ENCODE data around the gene AP1S3.
A peak's percentile ranks its signal among the peaks of the same experiment; 100 is the strongest.

Gene AP1S3

DNA sequence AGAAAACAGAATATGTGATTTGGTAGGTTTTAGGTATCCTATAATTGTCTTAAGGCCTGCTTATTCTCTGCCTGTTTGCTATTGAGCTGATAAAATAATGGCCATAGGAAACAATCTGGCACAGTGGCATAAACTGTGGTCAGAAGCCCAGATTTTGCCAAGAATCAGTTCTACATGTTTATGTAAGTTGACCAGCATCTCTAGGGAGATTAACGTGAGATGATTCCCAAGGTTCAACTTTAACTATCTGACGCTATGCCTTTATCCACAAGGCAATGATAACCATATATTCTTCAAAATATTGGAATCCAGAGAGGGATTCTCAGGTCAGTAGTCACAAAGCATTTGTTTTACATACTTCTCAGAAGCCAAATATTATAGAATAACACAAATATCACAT, 25.6 kb downstream of the AP1S3 start:
- Histone ChIP-seq H3K4ac (ENCODE audit: low read depth in 1 of 2, low read length in 2 of 2) (no peak overlapping the region), H3K79me1 (replicated peaks; ENCODE audit: low read length, poor library complexity, severe bottlenecking) (peaks cover 18% of the 10 kb centered on the region), H3K4me3 (ENCODE audit: insufficient read depth in 1 of 2, low read depth in 1 of 2, low read length in 2 of 2) (no peak overlapping the region), H3K18ac (ENCODE audit: low read depth in 1 of 2, low read length in 2 of 2) (no peak overlapping the region), H2BK15ac (ENCODE audit: low read depth, poor library complexity, severe bottlenecking) (no peak overlapping the region), H3K9ac (ENCODE audit: low read length) (no peak overlapping the region), H2AFZ (ENCODE audit: low read depth, low read length) (no peak overlapping the region), H3K4me1 (ENCODE audit: control insufficient read depth, insufficient read depth, low read depth, low read length) (peaks cover 8% of the 10 kb centered on the region), H4K91ac (ENCODE audit: low read length) (no peak overlapping the region), H3K27ac (ENCODE audit: low read length, poor library complexity, severe bottlenecking) (no peak overlapping the region), H2AK5ac (ENCODE audit: low read length, severe bottlenecking) (no peak overlapping the region), H3K14ac (ENCODE audit: low read length in 2 of 2) (no peak overlapping the region), H3K23ac (ENCODE audit: low read length in 2 of 2) (no peak overlapping the region), H3K9me3 (ENCODE audit: control insufficient read depth, low read length) (no peaks in the 10 kb centered on the region), H3K27me3 (ENCODE audit: control insufficient read depth in 1 of 2, insufficient read depth in 1 of 2, low read length in 2 of 2) (no peaks in the 10 kb centered on the region), H4K8ac (ENCODE audit: low read length) (no peak overlapping the region), H3K4me2 (ENCODE audit: low read length, poor library complexity, severe bottlenecking) (no peak overlapping the region), H3K36me3 (ENCODE audit: control insufficient read depth in 1 of 2, insufficient read depth in 2 of 2, low read depth in 1 of 2, low read length in 2 of 2) (no peaks in the 10 kb centered on the region), H2BK5ac (ENCODE audit: low read depth, low read length, poor library complexity, severe bottlenecking) (no peak overlapping the region), H2BK12ac (ENCODE audit: low read length in 2 of 2) (no peak overlapping the region), H2BK120ac (ENCODE audit: low read depth, low read length) (no peak overlapping the region)
- no peak for DNase-seq
- WGBS, result no CpG with 5 or more reads among the region's 2 CpGs

DNA sequence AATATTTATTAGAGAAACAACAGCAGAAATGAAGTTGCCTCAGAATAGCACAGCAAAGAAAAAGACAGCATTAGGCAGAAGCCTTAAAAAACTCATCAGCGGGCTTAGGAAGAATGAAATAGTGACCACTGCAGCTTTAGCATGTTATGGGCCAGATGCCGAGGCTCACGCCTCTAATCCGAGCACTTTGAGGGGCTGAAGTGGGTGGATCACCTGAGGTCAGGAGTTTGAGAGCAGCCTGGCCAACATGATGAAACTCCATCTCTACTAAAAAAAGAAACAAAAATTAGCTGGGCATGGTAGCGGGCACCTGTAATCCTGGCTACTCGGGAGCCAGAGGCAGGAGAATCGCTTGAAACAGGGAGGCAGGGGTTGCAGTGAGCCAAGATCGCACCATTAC, 32.4 kb downstream of the AP1S3 start:
- peaks cover 22% of the 10 kb centered on the region for H3K79me1 ChIP-seq (replicated peaks; ENCODE audit: low read length, poor library complexity, severe bottlenecking)
- no peak overlapping the region for H3K27ac ChIP-seq (ENCODE audit: low read length, poor library complexity, severe bottlenecking)
- H2BK120ac ChIP-seq (ENCODE audit: low read depth, low read length), result no peak overlapping the region
- H4K91ac ChIP-seq (ENCODE audit: low read length), result no peak overlapping the region
- H2AFZ ChIP-seq (ENCODE audit: low read depth, low read length), result no peak overlapping the region
- no peak overlapping the region for H2BK5ac ChIP-seq (ENCODE audit: low read depth, low read length, poor library complexity, severe bottlenecking)
- no peak overlapping the region for H2AK5ac ChIP-seq (ENCODE audit: low read length, severe bottlenecking)
- no peak overlapping the region for H2BK15ac ChIP-seq (ENCODE audit: low read depth, poor library complexity, severe bottlenecking)
- no peak overlapping the region for H3K4ac ChIP-seq (ENCODE audit: low read depth in 1 of 2, low read length in 2 of 2)
- H3K4me2 ChIP-seq (ENCODE audit: low read length, poor library complexity, severe bottlenecking), result no peak overlapping the region
- H3K4me3 ChIP-seq (ENCODE audit: insufficient read depth in 1 of 2, low read depth in 1 of 2, low read length in 2 of 2), result no peak overlapping the region
- H3K9me3 ChIP-seq (ENCODE audit: control insufficient read depth, low read length), result no peaks in the 10 kb centered on the region
- no peak overlapping the region for H3K9ac ChIP-seq (ENCODE audit: low read length)
- H3K4me1 ChIP-seq (ENCODE audit: control insufficient read depth, insufficient read depth, low read depth, low read length), result peaks cover 2% of the 10 kb centered on the region
- H3K36me3 ChIP-seq (ENCODE audit: control insufficient read depth in 1 of 2, insufficient read depth in 2 of 2, low read depth in 1 of 2, low read length in 2 of 2), result no peaks in the 10 kb centered on the region
- no peaks in the 10 kb centered on the region for H3K27me3 ChIP-seq (ENCODE audit: control insufficient read depth in 1 of 2, insufficient read depth in 1 of 2, low read length in 2 of 2)
- no peak overlapping the region for H4K8ac ChIP-seq (ENCODE audit: low read length)
- H3K14ac ChIP-seq (ENCODE audit: low read length in 2 of 2), result no peak overlapping the region
- H3K18ac ChIP-seq (ENCODE audit: low read depth in 1 of 2, low read length in 2 of 2), result peak overlapping the region in 1 of 2 experiments; percentile 24
- no peak overlapping the region for H3K23ac ChIP-seq (ENCODE audit: low read length in 2 of 2)
- no peak overlapping the region for H2BK12ac ChIP-seq (ENCODE audit: low read length in 2 of 2)
- no peak for DNase-seq
- over 99% methylated on average over 8 of the region's 8 CpGs for WGBS

DNA sequence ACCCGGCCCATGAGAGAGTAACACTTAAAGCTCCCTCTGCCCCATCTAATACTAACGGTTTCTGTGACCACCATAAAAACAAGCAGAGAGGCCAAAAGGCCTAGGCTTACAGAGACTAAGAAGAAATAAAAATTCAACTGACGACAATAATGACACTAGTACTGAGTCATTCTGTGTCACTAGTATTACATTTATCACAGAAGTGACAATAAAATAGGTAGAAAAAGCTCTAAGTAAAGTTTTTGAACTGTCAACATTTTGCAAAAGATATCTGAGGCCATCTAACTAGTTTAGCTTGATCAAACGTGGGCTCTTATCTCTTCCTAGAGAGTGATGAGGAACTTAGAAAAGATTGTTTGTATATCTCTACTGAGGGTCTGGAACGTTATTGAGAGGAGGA, 35.6 kb downstream of the AP1S3 start:
- Histone ChIP-seq H4K91ac (ENCODE audit: low read length) (no peak overlapping the region), H3K27ac (ENCODE audit: low read length, poor library complexity, severe bottlenecking) (no peak overlapping the region), H3K27me3 (ENCODE audit: control insufficient read depth in 1 of 2, insufficient read depth in 1 of 2, low read length in 2 of 2) (no peaks in the 10 kb centered on the region), H3K23ac (ENCODE audit: low read length in 2 of 2) (no peak overlapping the region), H2BK12ac (ENCODE audit: low read length in 2 of 2) (no peak overlapping the region), H2BK120ac (ENCODE audit: low read depth, low read length) (no peak overlapping the region), H3K14ac (ENCODE audit: low read length in 2 of 2) (no peak overlapping the region), H3K18ac (ENCODE audit: low read depth in 1 of 2, low read length in 2 of 2) (no peak overlapping the region), H3K9me3 (ENCODE audit: control insufficient read depth, low read length) (no peaks in the 10 kb centered on the region), H2BK15ac (ENCODE audit: low read depth, poor library complexity, severe bottlenecking) (no peak overlapping the region), H4K8ac (ENCODE audit: low read length) (no peak overlapping the region), H3K79me1 (replicated peaks; ENCODE audit: low read length, poor library complexity, severe bottlenecking) (peaks cover 12% of the 10 kb centered on the region), H3K4me2 (ENCODE audit: low read length, poor library complexity, severe bottlenecking) (no peak overlapping the region), H2BK5ac (ENCODE audit: low read depth, low read length, poor library complexity, severe bottlenecking) (no peak overlapping the region), H3K4ac (ENCODE audit: low read depth in 1 of 2, low read length in 2 of 2) (no peak overlapping the region), H3K36me3 (ENCODE audit: control insufficient read depth in 1 of 2, insufficient read depth in 2 of 2, low read depth in 1 of 2, low read length in 2 of 2) (no peaks in the 10 kb centered on the region), H3K4me1 (ENCODE audit: control insufficient read depth, insufficient read depth, low read depth, low read length) (peaks cover 11% of the 10 kb centered on the region), H2AFZ (ENCODE audit: low read depth, low read length) (no peak overlapping the region), H2AK5ac (ENCODE audit: low read length, severe bottlenecking) (no peak overlapping the region), H3K9ac (ENCODE audit: low read length) (no peak overlapping the region), H3K4me3 (ENCODE audit: insufficient read depth in 1 of 2, low read depth in 1 of 2, low read length in 2 of 2) (no peak overlapping the region)
- WGBS, result 41% methylated on average over 4 of the region's 5 CpGs
- peak; percentile 12 for DNase-seq

DNA sequence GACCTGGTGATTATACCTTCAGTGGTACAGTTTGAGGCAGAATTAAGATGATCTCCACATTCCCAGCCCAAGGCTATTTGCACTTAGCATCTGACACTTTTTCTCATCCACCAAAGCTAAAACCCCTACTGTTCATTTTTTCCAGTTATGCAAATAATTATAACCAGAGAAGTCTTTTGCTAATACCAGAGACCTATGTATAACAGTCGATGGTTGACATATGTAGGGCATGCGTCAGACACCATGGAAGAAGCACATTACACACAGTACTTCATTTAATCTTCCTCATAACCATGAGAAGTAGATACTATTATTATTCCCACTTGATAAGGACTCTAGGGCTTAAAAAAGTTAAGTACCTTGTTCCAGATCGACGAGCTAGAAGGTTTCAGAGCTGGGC, 36.5 kb downstream of the AP1S3 start:
- H4K8ac ChIP-seq (ENCODE audit: low read length), result no peak overlapping the region
- H3K36me3 ChIP-seq (ENCODE audit: control insufficient read depth in 1 of 2, insufficient read depth in 2 of 2, low read depth in 1 of 2, low read length in 2 of 2), result no peaks in the 10 kb centered on the region
- peaks cover 11% of the 10 kb centered on the region for H3K4me1 ChIP-seq (ENCODE audit: control insufficient read depth, insufficient read depth, low read depth, low read length)
- H3K9ac ChIP-seq (ENCODE audit: low read length), result no peak overlapping the region
- no peak overlapping the region for H3K27ac ChIP-seq (ENCODE audit: low read length, poor library complexity, severe bottlenecking)
- no peak overlapping the region for H3K4me2 ChIP-seq (ENCODE audit: low read length, poor library complexity, severe bottlenecking)
- H4K91ac ChIP-seq (ENCODE audit: low read length), result no peak overlapping the region
- H2AK5ac ChIP-seq (ENCODE audit: low read length, severe bottlenecking), result no peak overlapping the region
- no peak overlapping the region for H2AFZ ChIP-seq (ENCODE audit: low read depth, low read length)
- no peak overlapping the region for H2BK5ac ChIP-seq (ENCODE audit: low read depth, low read length, poor library complexity, severe bottlenecking)
- DNase-seq, result no peak
- WGBS, result 98% methylated on average over 3 of the region's 4 CpGs
- H3K23ac ChIP-seq (ENCODE audit: low read length in 2 of 2), result no peak overlapping the region
- no peak overlapping the region for H2BK12ac ChIP-seq (ENCODE audit: low read length in 2 of 2)
- H3K4ac ChIP-seq (ENCODE audit: low read depth in 1 of 2, low read length in 2 of 2), result no peak overlapping the region
- H3K4me3 ChIP-seq (ENCODE audit: insufficient read depth in 1 of 2, low read depth in 1 of 2, low read length in 2 of 2), result no peak overlapping the region
- no peaks in the 10 kb centered on the region for H3K9me3 ChIP-seq (ENCODE audit: control insufficient read depth, low read length)
- no peak overlapping the region for H2BK120ac ChIP-seq (ENCODE audit: low read depth, low read length)
- no peak overlapping the region for H3K14ac ChIP-seq (ENCODE audit: low read length in 2 of 2)
- H3K27me3 ChIP-seq (ENCODE audit: control insufficient read depth in 1 of 2, insufficient read depth in 1 of 2, low read length in 2 of 2), result no peaks in the 10 kb centered on the region
- peaks cover 12% of the 10 kb centered on the region for H3K79me1 ChIP-seq (replicated peaks; ENCODE audit: low read length, poor library complexity, severe bottlenecking)
- no peak overlapping the region for H2BK15ac ChIP-seq (ENCODE audit: low read depth, poor library complexity, severe bottlenecking)
- H3K18ac ChIP-seq (ENCODE audit: low read depth in 1 of 2, low read length in 2 of 2), result no peak overlapping the region
